H9 (cell line): ENCODE measurements around the gene HOXB6. TPM values are rescaled to one million over a fixed set of nuclear protein-coding genes. Genes with fewer than 3 reads are reported as not detected.

Experiments used
- DNase-seq: peaks from one replicate; pipeline ENCODE4 v3.0.0-alpha.2; 2017
- H2AFZ ChIP-seq: one replicate; pipeline ENCODE4 v1.6.1; 2013; ENCODE audit warnings: mild to moderate bottlenecking, low read length, control low read depth, moderate library complexity
- H2AK5ac ChIP-seq: 2 replicates; pipeline ENCODE4 v1.6.1; 2013; ENCODE audit warnings: low read length, control low read depth, mixed read lengths; ENCODE audit not compliant: insufficient read length
- H2BK120ac ChIP-seq: one replicate; pipeline ENCODE4 v1.6.1; 2013; ENCODE audit warnings: low read depth, mild to moderate bottlenecking, low read length, control low read depth, inconsistent platforms; ENCODE audit not compliant: poor library complexity, severe bottlenecking
- H2BK12ac ChIP-seq: 2 replicates; pipeline ENCODE4 v1.6.1; 2013; ENCODE audit warnings: low read length, control low read depth, mixed read lengths, low read depth; ENCODE audit not compliant: insufficient read length
- H2BK15ac ChIP-seq: 2 replicates; pipeline ENCODE4 v1.6.1; 2013; ENCODE audit warnings: low read depth, low read length, control low read depth
- H2BK20ac ChIP-seq: one replicate; pipeline ENCODE4 v1.6.1; 2013; ENCODE audit warnings: low read depth, mild to moderate bottlenecking, low read length, control low read depth, inconsistent platforms; ENCODE audit not compliant: poor library complexity, severe bottlenecking
- H2BK5ac ChIP-seq: 2 replicates; pipeline ENCODE4 v1.6.1; 2013; ENCODE audit warnings: low read length, control low read depth, mixed read lengths; ENCODE audit not compliant: insufficient read length
- H3K14ac ChIP-seq: 2 replicates; pipeline ENCODE4 v1.6.1; 2013; ENCODE audit warnings: low read length, control low read depth; ENCODE audit not compliant: insufficient read depth
- H3K18ac ChIP-seq: 2 replicates; pipeline ENCODE4 v1.6.1; 2013; ENCODE audit warnings: low read depth, mild to moderate bottlenecking, mixed read lengths, low read length, control low read depth; ENCODE audit not compliant: insufficient read length
- H3K23ac ChIP-seq: 2 replicates; pipeline ENCODE4 v1.6.1; 2013; ENCODE audit warnings: low read length, control low read depth, mixed read lengths, low read depth; ENCODE audit not compliant: insufficient read length
- H3K23me2 ChIP-seq: 2 replicates; pipeline ENCODE4 v1.6.1; 2013; ENCODE audit warnings: low read depth, mild to moderate bottlenecking, mixed read lengths, low read length, control low read depth; ENCODE audit not compliant: insufficient read length, poor library complexity, severe bottlenecking
- H3K27ac ChIP-seq: 2 replicates; pipeline ENCODE4 v1.5.1; 2013; ENCODE audit warnings: low read length, control low read depth, mixed read lengths, low read depth; ENCODE audit not compliant: insufficient read length
- H3K27me3 ChIP-seq: 2 replicates; pipeline ENCODE4 v1.6.1; 2013; ENCODE audit warnings: low read length, control low read depth, inconsistent platforms; ENCODE audit not compliant: insufficient read depth
- H3K4ac ChIP-seq: 2 replicates; pipeline ENCODE4 v1.6.1; 2013; ENCODE audit warnings: low read depth, mild to moderate bottlenecking, control low read depth, inconsistent platforms, low read length, moderate library complexity
- H3K4me1 ChIP-seq: 2 replicates; pipeline ENCODE4 v1.6.1; 2013; ENCODE audit warnings: low read length, control low read depth, inconsistent platforms; ENCODE audit not compliant: insufficient read depth
- H3K4me2 ChIP-seq: 2 replicates; pipeline ENCODE4 v1.6.1; 2013; ENCODE audit warnings: low read length, control low read depth, mixed read lengths; ENCODE audit not compliant: insufficient read length, insufficient read depth
- H3K56ac ChIP-seq: 2 replicates; pipeline ENCODE4 v1.6.1; 2013; ENCODE audit warnings: low read depth, mild to moderate bottlenecking, mixed read lengths, low read length, control low read depth; ENCODE audit not compliant: insufficient read length
- H3K79me1 ChIP-seq: 2 replicates; pipeline ENCODE4 v1.6.1; 2013; ENCODE audit warnings: low read depth, mild to moderate bottlenecking, moderate library complexity, low read length, control low read depth, inconsistent platforms; ENCODE audit not compliant: insufficient read depth, poor library complexity, severe bottlenecking
- H3K79me2 ChIP-seq: 2 replicates; pipeline ENCODE4 v1.6.1; 2013; ENCODE audit warnings: low read length, control low read depth, inconsistent platforms; ENCODE audit not compliant: insufficient read depth
- H3K9ac ChIP-seq: 2 replicates; pipeline ENCODE4 v1.6.1; 2013; ENCODE audit warnings: low read length, control low read depth, mixed read lengths; ENCODE audit not compliant: insufficient read length; ENCODE audit errors: extremely low read depth
- H3K9me3 ChIP-seq: one replicate; pipeline ENCODE4 v1.6.1; 2013; ENCODE audit warnings: low read depth, low read length, inconsistent platforms; ENCODE audit not compliant: control insufficient read depth
- H3T11ph ChIP-seq: one replicate; pipeline ENCODE4 v1.6.1; 2013; ENCODE audit warnings: mild to moderate bottlenecking, low read length, control low read depth, inconsistent platforms
- H4K20me1 ChIP-seq: one replicate; pipeline ENCODE4 v1.6.1; 2013; ENCODE audit not compliant: control insufficient read depth, insufficient read length, insufficient read depth
- H4K5ac ChIP-seq: 2 replicates; pipeline ENCODE4 v1.6.1; 2013; ENCODE audit warnings: low read depth, mild to moderate bottlenecking, mixed read lengths, low read length, control low read depth; ENCODE audit not compliant: insufficient read length
- H4K8ac ChIP-seq: replicated peaks from 2 replicates; pipeline ENCODE4 v1.6.1; 2013; ENCODE audit warnings: low read length, control low read depth, mixed read lengths, low read depth; ENCODE audit not compliant: insufficient read length
- H4K91ac ChIP-seq: 2 replicates; pipeline ENCODE4 v1.6.1; 2013; ENCODE audit warnings: low read depth, mild to moderate bottlenecking, moderate library complexity, mixed read lengths, low read length, control low read depth; ENCODE audit not compliant: insufficient read length
- H3K27ac Mint-ChIP-seq, 3 experiments: 2 replicates in 2 of 3; 3 replicates in 1 of 3; pipeline ENCODE4 v1.8.0; 2020 to 2021; ENCODE audit warnings: mixed read lengths in 3 of 3, mild to moderate bottlenecking in 1 of 3, moderate library complexity in 1 of 3
- H3K27me3 Mint-ChIP-seq: 2 replicates; pipeline ENCODE4 v1.8.0; 2021; ENCODE audit warnings: low read depth, mild to moderate bottlenecking, moderate library complexity, mixed read lengths
- H3K36me3 Mint-ChIP-seq, 3 experiments: 2 replicates in 2 of 3; 3 replicates in 1 of 3; pipeline ENCODE4 v1.8.0; 2020 to 2021; ENCODE audit warnings: low read depth in 3 of 3, mixed read lengths in 3 of 3; ENCODE audit not compliant: insufficient read depth in 1 of 3
- H3K4me1 Mint-ChIP-seq, 2 experiments: 2 replicates each; pipeline ENCODE4 v1.8.0; 2020; ENCODE audit warnings: mixed read lengths in 2 of 2
- H3K4me3 Mint-ChIP-seq, 2 experiments: 2 replicates in 1 of 2; 3 replicates in 1 of 2; pipeline ENCODE4 v1.8.0; 2020 to 2021; ENCODE audit warnings: mild to moderate bottlenecking in 2 of 2, mixed read lengths in 2 of 2, moderate library complexity in 1 of 2
- H3K9me3 Mint-ChIP-seq, 2 experiments: 2 replicates in 1 of 2; 3 replicates in 1 of 2; pipeline ENCODE4 v1.8.0; 2020; ENCODE audit warnings: mild to moderate bottlenecking in 2 of 2, mixed read lengths in 2 of 2, moderate library complexity in 1 of 2
- CTCF ChIP-seq: fragments of 200-600 bp; sonication (generic); conservative IDR thresholded peaks from 3 replicates; pipeline ENCODE4 v1.8.0; 2021; ENCODE audit warnings: antibody characterized with exemption, mild to moderate bottlenecking
- WGBS: extraction: QIAGEN DNeasy Blood & Tissue Kit; methylation state at CpG from one replicate; pipeline ENCODE4 v1.1.7; 2013; ENCODE audit warnings: missing lambda C conversion rate, low lambda C conversion rate, mixed read lengths; ENCODE audit not compliant: insufficient read length; ENCODE audit errors: extremely low coverage; 5-methylcytosine and 5-hydroxymethylcytosine counted together
- total RNA-seq: library from RNA; stranded (reverse); gene quantifications from 2 replicates; pipeline ENCODE4 v1.2.1, GENCODE V29; 2021

HOXB6 gene
- total RNA-seq, 1 experiment from 2014 or later, result not detected

- Mint-ChIP-seq H3K27ac (no peak within 1 kb of the TSS; a peak in 1 of 7 replicates), H3K9me3 (peaks cover 3 to 17% of the 10 kb centered on the region in 2 experiments; a peak in 4 of 5 replicates), H3K36me3 (peaks cover 0 to 2% (median 0%) of the 10 kb centered on the region in 3 experiments; a peak in 1 of 7 replicates), H3K4me1 (peaks cover 7 to 12% of the 10 kb centered on the region in 2 experiments), H3K27me3 (peaks cover 100% of the 10 kb centered on the region), H3K4me3 (peak within 1 kb of the TSS; percentile 25 to 77)
- Histone ChIP-seq H3K4me1 (no peaks in the 10 kb centered on the region; the same call in 1 of the 2 replicates), H3K18ac (no peak within 1 kb of the TSS), H4K8ac (no peak within 1 kb of the TSS), H2AK5ac (no peak within 1 kb of the TSS), H3K9me3 (no peaks in the 10 kb centered on the region), H3K23ac (no peak within 1 kb of the TSS), H4K91ac (no peak within 1 kb of the TSS), H4K5ac (no peak within 1 kb of the TSS), H2BK15ac (no peak within 1 kb of the TSS), H4K20me1 (no peaks in the 10 kb centered on the region), H3K4ac (no peak within 1 kb of the TSS), H3K79me1 (no peaks in the 10 kb centered on the region), H2BK20ac (no peak within 1 kb of the TSS), H3T11ph (no peak within 1 kb of the TSS), H3K56ac (no peak within 1 kb of the TSS), H3K4me2 (no peak within 1 kb of the TSS), H3K9ac (no peak within 1 kb of the TSS), H3K14ac (no peak within 1 kb of the TSS), H2AFZ (no peak within 1 kb of the TSS), H2BK120ac (no peak within 1 kb of the TSS), H2BK12ac (no peak within 1 kb of the TSS), H3K27me3 (peaks cover 99% of the 10 kb centered on the region), H3K23me2 (peaks cover 5% of the 10 kb centered on the region), H3K79me2 (no peaks in the 10 kb centered on the region), H2BK5ac (no peak within 1 kb of the TSS), H3K27ac (no peak within 1 kb of the TSS)
- WGBS, result no CpG with 5 or more reads among the region's 50 CpGs
- DNase-seq, result peak; percentile 78
- no peak for TF ChIP-seq CTCF
These were observed 21.7 kb upstream of the HOXB6 start, which contains the start of gene HOXB9 for GRCh38 chr17:48626245-48627117. HOXB9 (minus strand) TSS chr17:48626358; CDS start chr17:48626269, 89 bp downstream.
